HG03097 (cell line): ENCODE measurements around the gene FAM72B.
"Not testable (repeated sequence)": the region's sequence is repeated elsewhere in the genome, so short reads cannot be mapped to it uniquely, and the experiment has no call there.

Experiments used
- ATAC-seq: cut with Tn5 transposase; IDR thresholded peaks from one replicate; pipeline ENCODE4 v1.9.1; 2021; ENCODE audit not compliant: unreplicated experiment, low FRiP score

Gene FAM72B

DNA sequence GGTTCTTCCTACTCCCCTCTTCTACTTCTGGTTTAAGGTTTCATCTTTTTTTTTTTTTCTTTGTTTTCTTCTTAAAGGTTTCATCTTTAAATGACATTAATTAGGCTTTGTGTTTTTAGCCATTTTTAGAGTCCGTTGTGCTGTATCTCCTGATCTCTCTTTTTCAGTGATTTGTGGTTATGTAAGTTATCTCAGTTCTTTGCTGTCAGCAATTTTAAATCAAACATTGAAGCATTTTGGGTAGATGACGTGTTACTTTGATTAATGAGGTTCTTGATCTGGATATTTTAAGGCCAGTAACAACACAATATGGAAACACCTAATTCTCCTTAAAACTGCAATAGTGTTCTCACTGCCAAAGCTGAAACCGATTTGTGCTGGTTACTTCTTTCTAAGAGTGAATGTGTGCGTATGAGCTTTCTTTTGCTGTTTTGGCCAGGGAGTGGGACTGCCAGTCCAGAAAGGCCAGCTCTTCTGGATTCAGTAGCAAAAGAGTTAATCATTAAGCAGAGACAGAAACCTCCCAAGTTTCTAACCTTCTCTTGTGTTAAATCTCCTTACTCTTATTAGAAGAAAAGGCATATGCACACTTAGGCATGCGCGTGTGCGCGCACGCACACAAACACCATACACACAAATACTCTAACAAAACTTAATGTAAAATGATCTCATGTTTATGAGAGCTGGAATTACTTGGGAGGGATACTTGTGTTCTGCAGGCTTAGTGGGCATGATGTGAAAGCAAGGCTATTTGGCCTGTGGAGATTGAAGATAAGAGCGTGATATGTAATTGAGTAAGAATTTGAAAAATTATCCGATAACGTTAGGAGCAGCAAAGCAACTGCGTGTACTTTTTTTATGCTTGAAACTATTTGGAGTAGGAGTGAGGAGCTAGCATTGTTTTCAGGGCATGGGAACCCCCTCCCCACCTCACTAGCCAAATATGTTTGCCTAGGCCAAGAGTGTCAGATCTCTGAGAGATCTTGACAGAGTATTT lies 17.1 kb upstream of the FAM72B start:
- not testable (repeated sequence) for ATAC-seq

- ATAC-seq, result not testable (repeated sequence)
Measured at GRCh38 chr1:121200232-121200631, 16.1 kb upstream of the FAM72B start.

GRCh38 chr1:121199763-121200162 lies 15.6 kb upstream of the FAM72B start:
- ATAC-seq, result not testable (repeated sequence)

DNA sequence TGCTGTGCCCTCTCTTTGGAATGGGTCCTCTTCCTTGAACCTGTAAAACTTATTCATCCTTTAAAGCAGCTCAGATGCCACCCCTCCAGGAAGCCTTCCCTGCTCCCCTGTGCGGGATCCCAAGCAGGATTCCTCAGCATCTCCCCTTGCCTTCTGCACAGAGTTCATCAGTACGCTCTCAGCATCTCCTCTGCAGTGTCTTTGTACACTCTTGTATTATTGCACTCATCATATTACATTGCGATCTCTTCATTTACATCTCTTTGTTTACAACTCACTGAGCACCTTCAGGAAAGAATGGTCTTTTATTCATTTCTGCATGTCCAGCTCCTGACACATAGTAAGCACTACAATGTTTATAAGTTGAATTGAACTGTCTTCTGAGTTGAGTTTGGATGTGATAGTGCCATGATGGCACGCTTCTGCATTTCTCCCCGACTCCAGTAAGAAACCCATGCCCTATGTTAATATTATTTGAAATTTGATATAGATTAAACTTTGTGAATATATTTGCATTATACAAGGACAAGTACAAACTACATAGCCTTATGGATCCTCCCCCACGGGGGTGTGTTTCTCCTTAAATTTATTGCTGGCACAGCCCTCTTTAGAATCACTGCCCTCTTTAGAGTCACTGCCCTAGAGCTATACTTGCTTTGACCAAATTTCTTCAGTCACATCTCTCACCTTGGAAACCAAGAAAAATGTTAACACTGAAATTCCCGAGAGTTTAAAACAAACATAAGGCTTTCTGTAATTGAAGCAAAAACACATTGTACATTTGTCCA lies 13.1 kb upstream of the FAM72B start:
- not testable (repeated sequence) for ATAC-seq

GRCh38 chr1:121192512-121192911 lies 8.4 kb upstream of the FAM72B start:
- ATAC-seq, result not testable (repeated sequence)

GRCh38 chr1:121187914-121188313 lies 3.8 kb upstream of the FAM72B start:
- not testable (repeated sequence) for ATAC-seq

- not testable (repeated sequence) for ATAC-seq
Measured at GRCh38 chr1:121186191-121186590, 2.1 kb upstream of the FAM72B start.

- ATAC-seq, result peak; percentile 5
Measured at GRCh38 chr1:121185140-121185708, 1.1 kb upstream of the FAM72B start.

- ATAC-seq, result not testable (repeated sequence)
Measured at GRCh38 chr1:121183867-121184266, 273 bp downstream of the FAM72B start.

DNA sequence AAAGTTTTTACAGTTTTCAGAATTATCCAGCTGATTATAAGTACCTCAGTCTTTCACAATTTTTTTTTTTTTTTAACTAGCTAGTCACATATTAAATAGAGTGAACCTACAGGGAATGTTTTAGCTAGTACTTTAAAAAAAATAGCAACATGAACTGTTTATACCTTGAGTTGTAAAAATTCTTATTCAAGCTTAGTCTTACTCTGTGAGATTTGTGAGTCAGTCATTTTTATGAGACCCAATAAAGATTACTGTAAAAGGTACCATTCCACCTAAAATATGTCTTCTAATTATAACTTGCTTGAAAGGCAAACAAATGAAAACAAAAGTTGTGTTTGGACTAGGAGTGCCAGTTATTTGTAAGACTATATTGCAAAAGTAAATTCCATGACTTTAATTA lies 5.9 kb downstream of the FAM72B start:
- ATAC-seq, result not testable (repeated sequence)

DNA sequence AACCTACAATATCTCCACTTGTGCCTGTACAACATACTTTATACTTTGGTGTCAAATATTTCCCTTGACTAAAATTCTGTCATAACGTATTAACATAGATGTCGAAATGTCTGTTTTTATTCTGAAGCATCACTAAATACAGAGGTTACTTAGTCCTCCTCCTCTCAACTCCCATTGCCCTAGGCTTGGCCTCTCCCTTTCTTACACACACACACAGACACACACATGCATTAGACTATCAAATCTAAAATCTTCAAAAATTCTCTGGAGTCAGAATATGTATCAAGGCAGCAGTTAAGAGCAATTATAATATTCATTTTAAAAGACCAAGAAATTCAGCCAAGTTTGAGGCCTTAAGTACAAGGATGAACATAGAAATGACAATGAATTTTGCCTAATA lies 7.5 kb downstream of the FAM72B start:
- ATAC-seq, result not testable (repeated sequence)

DNA sequence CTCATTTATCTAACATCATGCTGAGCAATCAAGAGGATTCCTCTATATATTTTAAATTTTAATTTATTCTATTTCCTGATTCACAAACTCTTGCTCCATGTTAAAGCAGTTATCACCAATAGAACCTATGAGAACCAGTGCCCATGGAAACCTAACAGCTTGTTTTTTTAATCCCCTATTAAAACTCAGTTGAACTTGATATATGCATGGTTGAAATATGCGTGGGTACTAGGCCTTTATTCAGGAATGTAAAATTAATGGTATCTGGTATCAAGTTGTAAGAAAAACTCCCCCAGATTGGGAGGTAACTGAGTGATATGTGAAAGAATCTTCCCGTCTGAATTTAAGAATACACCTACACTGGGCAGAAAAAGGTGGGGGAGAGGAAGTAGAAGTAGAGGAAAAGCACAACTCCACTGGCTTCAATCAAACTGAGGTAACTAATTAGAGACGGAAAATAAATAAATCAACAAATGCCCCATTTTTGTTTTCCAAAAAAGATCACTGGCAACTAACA lies 15.9 kb downstream of the FAM72B start:
- ATAC-seq, result not testable (repeated sequence)

- not testable (repeated sequence) for ATAC-seq
Measured at GRCh38 chr1:121167225-121167738, 16.9 kb downstream of the FAM72B start.

DNA sequence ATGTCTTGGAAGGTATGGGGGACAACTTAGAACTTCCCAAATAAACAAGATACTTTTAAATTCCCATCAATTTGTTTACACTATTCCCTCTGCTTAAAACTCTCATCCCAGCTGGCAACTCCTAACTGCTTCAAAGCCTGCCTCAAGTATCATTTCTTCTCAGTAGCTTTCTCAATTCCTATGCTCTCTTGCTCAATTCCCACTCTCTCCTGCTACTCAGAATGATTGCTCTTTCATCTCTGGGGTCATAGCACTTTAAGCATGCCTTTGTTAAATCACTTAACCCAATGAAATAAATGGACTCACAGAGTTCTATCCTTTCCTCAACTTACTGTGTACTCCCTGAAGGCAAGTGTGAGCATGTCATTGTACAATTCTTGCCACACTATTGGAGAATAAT lies 18.8 kb downstream of the FAM72B start:
- not testable (repeated sequence) for ATAC-seq

- ATAC-seq, result not testable (repeated sequence)
Measured at GRCh38 chr1:121163850-121164757, 20.0 kb downstream of the FAM72B start.

GRCh38 chr1:121161199-121161901 lies 22.8 kb downstream of the FAM72B start:
- not testable (repeated sequence) for ATAC-seq

DNA sequence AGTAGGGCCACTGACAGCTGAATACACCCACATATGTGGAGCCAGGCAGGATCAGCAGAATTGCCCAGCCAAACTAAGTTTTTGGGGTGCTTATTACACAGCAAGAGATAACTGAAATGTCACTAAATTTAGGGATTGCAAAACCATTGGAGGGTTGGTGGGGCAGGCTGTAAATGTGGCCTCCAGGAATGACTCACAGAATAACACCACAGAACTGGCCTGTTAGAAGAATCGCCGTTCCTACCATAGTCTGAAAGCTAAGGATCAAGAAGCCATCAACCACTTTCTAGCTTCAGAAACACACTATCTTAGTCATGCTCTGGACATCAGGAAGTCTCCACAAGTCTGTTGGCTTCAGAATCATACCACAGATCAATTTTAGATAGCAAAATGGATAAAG lies 24.0 kb downstream of the FAM72B start:
- not testable (repeated sequence) for ATAC-seq

GRCh38 chr1:121157609-121158008 lies 26.5 kb downstream of the FAM72B start:
- ATAC-seq, result not testable (repeated sequence)
